Tibial nerve (tissue), 3 donors: ENCODE results near the gene UBTD1.

Experiments
- POLR2A ChIP-seq, 2 donors: fragments of 450-650 bp; IDR thresholded peaks; one replicate each; pipeline ENCODE4 v1.6.1; 2017; ENCODE audit warnings: antibody characterized with exemption in 2 of 2, mild to moderate bottlenecking in 2 of 2, moderate library complexity in 2 of 2
- TF ChIP-seq, protein P1 (sequence below), 5 experiments: fragments of 200-600 bp in 3 of 5; fragments of 450-650 bp in 2 of 5; sonication (generic) in 3 of 5; IDR thresholded peaks; one replicate each; pipeline ENCODE4 v1.5.1; 2016 to 2019; ENCODE audit warnings: antibody characterized with exemption in 5 of 5, mild to moderate bottlenecking in 3 of 5, moderate library complexity in 2 of 5

- TF ChIP-seq POLR2A (IDR thresholded peaks at IDR 0.05), result no peak
- TF ChIP-seq, protein P1, sequence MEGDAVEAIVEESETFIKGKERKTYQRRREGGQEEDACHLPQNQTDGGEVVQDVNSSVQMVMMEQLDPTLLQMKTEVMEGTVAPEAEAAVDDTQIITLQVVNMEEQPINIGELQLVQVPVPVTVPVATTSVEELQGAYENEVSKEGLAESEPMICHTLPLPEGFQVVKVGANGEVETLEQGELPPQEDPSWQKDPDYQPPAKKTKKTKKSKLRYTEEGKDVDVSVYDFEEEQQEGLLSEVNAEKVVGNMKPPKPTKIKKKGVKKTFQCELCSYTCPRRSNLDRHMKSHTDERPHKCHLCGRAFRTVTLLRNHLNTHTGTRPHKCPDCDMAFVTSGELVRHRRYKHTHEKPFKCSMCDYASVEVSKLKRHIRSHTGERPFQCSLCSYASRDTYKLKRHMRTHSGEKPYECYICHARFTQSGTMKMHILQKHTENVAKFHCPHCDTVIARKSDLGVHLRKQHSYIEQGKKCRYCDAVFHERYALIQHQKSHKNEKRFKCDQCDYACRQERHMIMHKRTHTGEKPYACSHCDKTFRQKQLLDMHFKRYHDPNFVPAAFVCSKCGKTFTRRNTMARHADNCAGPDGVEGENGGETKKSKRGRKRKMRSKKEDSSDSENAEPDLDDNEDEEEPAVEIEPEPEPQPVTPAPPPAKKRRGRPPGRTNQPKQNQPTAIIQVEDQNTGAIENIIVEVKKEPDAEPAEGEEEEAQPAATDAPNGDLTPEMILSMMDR (IDR thresholded peaks at IDR 0.05), result no peak
Measured at GRCh38 chr10:97547962-97548361, 49.2 kb downstream of the UBTD1 start.
